Skin of body (tissue), 3 donors: ENCODE measurements around the gene HLA-DQA2. TPM values are rescaled to one million over a fixed set of nuclear protein-coding genes. Genes with fewer than 3 reads are reported as not detected.
A peak's percentile ranks its signal among the peaks of the same experiment; 100 is the strongest.
"Not testable (repeated sequence)": the region's sequence is repeated elsewhere in the genome, so short reads cannot be mapped to it uniquely, and the experiment has no call there.

Experiments used
- DNase-seq: peaks from one replicate; lab custom pipeline; 2025; lab: John Stamatoyannopoulos, UW
- small RNA-seq: library from RNA; depleted of rRNA; stranded (forward); fragments of <200 nt; gene quantifications from one replicate; pipeline ENCODE3, GENCODE V24; 2014; ENCODE audit warnings: low replicate concordance
- total RNA-seq: library from RNA; depleted of rRNA; stranded (reverse); fragments of >200 nt; gene quantifications from one replicate; pipeline ENCODE4 v1.2.3, GENCODE V29; 2014

Gene HLA-DQA2
- total RNA-seq, 1 donor from 2014 or later = 0.99 TPM

- DNase-seq = no peak
These were observed 37.8 kb downstream of the HLA-DQA2 start for GRCh38 chr6:32779036-32779435.

- DNase-seq = not testable (repeated sequence)
These were observed 41.7 kb downstream of the HLA-DQA2 start for GRCh38 chr6:32782923-32783322.

GRCh38 chr6:32785781-32786533 is 44.8 kb downstream of the HLA-DQA2 start:
- DNase-seq = peak; percentile 52

GRCh38 chr6:32790306-32790705 is 49.1 kb downstream of the HLA-DQA2 start:
- DNase-seq = no peak

GRCh38 chr6:32792901-32793435 is 51.8 kb downstream of the HLA-DQA2 start:
- DNase-seq = no peak

DNA sequence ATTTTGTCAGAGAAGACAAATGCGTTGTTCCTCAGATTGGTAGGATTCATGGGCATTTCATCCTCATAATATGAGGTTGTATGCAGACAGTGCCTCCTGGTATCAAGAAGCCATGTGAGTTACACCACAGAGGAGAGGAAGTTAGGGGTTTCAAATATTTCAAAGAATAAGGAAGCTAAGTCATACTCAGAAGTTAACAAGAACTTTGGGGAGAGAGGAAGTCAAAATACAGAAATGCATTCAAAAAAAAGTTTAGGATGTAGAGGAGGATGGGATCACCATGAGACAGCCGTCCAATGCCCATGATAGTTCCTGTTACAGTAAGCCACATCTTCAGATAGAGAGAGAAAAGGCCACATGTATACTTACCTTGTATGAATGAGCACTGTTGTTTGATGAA is 53.3 kb downstream of the HLA-DQA2 start:
- no peak for DNase-seq

Small RNA genes lying within 50 kb of the gene (small RNA-seq; reads per million reads assigned to genes)
- gene MIR3135B = not detected

Other genes with a start within 250 kb of the HLA-DQA2 start
- gene HLA-DRB5, start 211.1 kb upstream of the HLA-DQA2 start, total RNA-seq = 0.79 TPM
- 20.7 TPM for gene HLA-DRB1, start 151.5 kb upstream of the HLA-DQA2 start, total RNA-seq
- 3.2 TPM for gene HLA-DQA1, start 104.0 kb upstream of the HLA-DQA2 start, total RNA-seq
- 0.69 TPM for gene HLA-DQB1, start 74.7 kb upstream of the HLA-DQA2 start, total RNA-seq
- gene HLA-DQB2, start 22.1 kb downstream of the HLA-DQA2 start, total RNA-seq = 6.4 TPM
- gene HLA-DOB, start 75.6 kb downstream of the HLA-DQA2 start, total RNA-seq = 0.69 TPM
- gene TAP2, start 97.3 kb downstream of the HLA-DQA2 start, total RNA-seq = 11.0 TPM
- gene PSMB8, start 102.7 kb downstream of the HLA-DQA2 start, total RNA-seq = 15.7 TPM
- gene TAP1, start 112.3 kb downstream of the HLA-DQA2 start, total RNA-seq = 17.4 TPM
- 7.3 TPM for gene PSMB9, start 112.8 kb downstream of the HLA-DQA2 start, total RNA-seq
- gene HLA-DMB, start 199.6 kb downstream of the HLA-DQA2 start, total RNA-seq = 12.7 TPM
- gene HLA-DMA, start 211.7 kb downstream of the HLA-DQA2 start, total RNA-seq = 7.1 TPM
- gene BRD2, start 227.2 kb downstream of the HLA-DQA2 start, total RNA-seq = 86.3 TPM